UCSD-AML1 (cell line): ENCODE measurements around the gene ZNF576.
"Not testable (repeated sequence)": the region's sequence is repeated elsewhere in the genome, so short reads cannot be mapped to it uniquely, and the experiment has no call there.

Source experiments
- DNase-seq: peaks from one replicate; lab custom pipeline; 2025; ENCODE audit not compliant: unreplicated experiment; lab: John Stamatoyannopoulos, UW

Gene ZNF576

GRCh38 chr19:43644181-43644580 lies 47.8 kb downstream of the ZNF576 start:
- no peak for DNase-seq

- no peak for DNase-seq
These were observed 52.2 kb downstream of the ZNF576 start for GRCh38 chr19:43648633-43649032.

GRCh38 chr19:43649514-43649913 lies 53.1 kb downstream of the ZNF576 start:
- no peak for DNase-seq

GRCh38 chr19:43650276-43650675 lies 53.9 kb downstream of the ZNF576 start:
- DNase-seq: not testable (repeated sequence)
